ENCODE measurements around the gene CHKA.

The CHKA gene

GRCh38 chr11:68009391-68010089 is 111.6 kb downstream of the CHKA start:
- DNase-seq (ENCODE audit: low read depth) = no peak
- H3K4me3 ChIP-seq (ENCODE audit: low read depth, low read length) = peak overlapping the region; percentile 40

GRCh38 chr11:68008381-68009337 is 112.5 kb downstream of the CHKA start:
- H3K4me3 ChIP-seq (ENCODE audit: low read depth, low read length) = no peak overlapping the region
- DNase-seq (ENCODE audit: low read depth) = no peak

- DNase-seq (ENCODE audit: low read depth) = no peak
- H3K4me3 ChIP-seq (ENCODE audit: low read depth, low read length) = no peak overlapping the region
Measured at GRCh38 chr11:68007498-68008380, 113.4 kb downstream of the CHKA start.

- DNase-seq (ENCODE audit: low read depth) = no peak
- no peak overlapping the region for H3K4me3 ChIP-seq (ENCODE audit: low read depth, low read length)
Measured at GRCh38 chr11:68006606-68007166, 114.5 kb downstream of the CHKA start.

- peak overlapping the region; percentile 61 for H3K4me3 ChIP-seq (ENCODE audit: low read depth, low read length)
- no peak for DNase-seq (ENCODE audit: low read depth)
Measured at GRCh38 chr11:68004551-68005335, 116.4 kb downstream of the CHKA start.

GRCh38 chr11:68003846-68004550 is 117.2 kb downstream of the CHKA start, which contains the start of gene UNC93B1:
Gene UNC93B1 (minus strand): TSS chr11:68004097. CDS start chr11:68004043, 54 bp downstream.
- peak within 1 kb of the TSS; percentile 61 for H3K4me3 ChIP-seq (ENCODE audit: low read depth, low read length)
- DNase-seq (ENCODE audit: low read depth) = no peak

- DNase-seq (ENCODE audit: low read depth) = no peak
- H3K4me3 ChIP-seq (ENCODE audit: low read depth, low read length) = peak overlapping the region; percentile 61
Measured at GRCh38 chr11:68002938-68003845, 118.0 kb downstream of the CHKA start.

All from skeletal muscle cell (primary cell).